Fibroblast of skin of scalp (primary cell): ENCODE results near the gene DNASE2.

Experiments
- DNase-seq: peaks from one replicate; pipeline ENCODE4 v3.0.0-alpha.2; 2013

Gene DNASE2

DNA sequence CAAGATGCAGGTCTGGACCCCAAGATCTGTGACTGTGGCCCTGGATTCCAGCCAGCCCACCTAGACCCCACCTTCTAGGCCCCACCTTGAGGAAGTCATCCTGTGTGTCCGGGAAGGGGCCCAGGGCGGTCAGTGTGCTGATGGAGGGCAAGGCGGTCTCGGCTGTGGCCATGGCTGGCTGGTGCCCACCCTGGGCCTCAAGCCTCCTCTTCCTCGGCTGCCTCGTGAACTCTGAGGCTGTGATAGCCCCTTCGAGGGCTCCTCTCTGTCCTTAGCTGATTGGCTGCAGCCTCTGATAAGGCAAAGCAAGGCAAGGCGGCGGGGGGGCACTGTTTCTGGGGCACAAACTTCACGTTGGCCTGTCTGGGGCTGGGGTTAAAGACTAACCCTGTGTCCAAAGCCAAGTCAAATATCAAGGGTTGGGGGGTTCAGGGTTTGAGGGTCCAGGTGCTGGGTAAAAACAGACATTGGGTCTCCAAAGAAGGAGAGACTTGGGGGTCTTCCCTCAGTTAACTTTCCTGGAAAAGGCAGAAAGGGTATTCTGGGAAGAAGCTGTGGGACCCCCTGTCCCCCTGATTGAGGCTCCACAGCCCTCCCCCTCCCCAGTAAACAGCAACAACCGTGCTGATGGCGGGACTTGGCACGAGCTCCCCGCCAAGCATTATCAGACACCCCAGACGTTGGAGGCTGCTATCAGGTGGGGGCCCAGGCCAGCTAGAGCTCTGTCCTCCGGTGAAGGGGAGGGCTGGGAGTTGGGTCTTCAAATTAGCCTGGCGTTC is 5.9 kb upstream of the DNASE2 start, which contains the start of gene KLF1:
TSS of gene KLF1 (minus strand) at position 233 of the 779 bp plus-strand sequence. CDS start at position 172, 61 bp downstream.
- DNase-seq, result no peak

DNA sequence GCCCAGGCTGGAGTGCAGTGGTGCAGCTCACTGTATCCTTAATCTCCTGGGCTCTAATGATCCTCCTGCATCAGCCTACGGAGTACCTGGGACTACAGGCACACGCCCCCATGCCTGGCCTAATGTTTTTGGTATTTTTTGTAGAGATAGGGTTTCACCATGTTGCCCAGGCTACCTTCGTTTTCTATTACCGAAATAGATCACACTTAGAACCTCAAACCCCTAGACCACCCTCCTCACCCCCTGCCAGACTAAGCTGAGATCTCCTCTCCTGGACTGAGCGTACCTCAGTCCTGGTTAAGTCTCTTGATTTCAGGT is 5.4 kb upstream of the DNASE2 start:
- no peak for DNase-seq

DNA sequence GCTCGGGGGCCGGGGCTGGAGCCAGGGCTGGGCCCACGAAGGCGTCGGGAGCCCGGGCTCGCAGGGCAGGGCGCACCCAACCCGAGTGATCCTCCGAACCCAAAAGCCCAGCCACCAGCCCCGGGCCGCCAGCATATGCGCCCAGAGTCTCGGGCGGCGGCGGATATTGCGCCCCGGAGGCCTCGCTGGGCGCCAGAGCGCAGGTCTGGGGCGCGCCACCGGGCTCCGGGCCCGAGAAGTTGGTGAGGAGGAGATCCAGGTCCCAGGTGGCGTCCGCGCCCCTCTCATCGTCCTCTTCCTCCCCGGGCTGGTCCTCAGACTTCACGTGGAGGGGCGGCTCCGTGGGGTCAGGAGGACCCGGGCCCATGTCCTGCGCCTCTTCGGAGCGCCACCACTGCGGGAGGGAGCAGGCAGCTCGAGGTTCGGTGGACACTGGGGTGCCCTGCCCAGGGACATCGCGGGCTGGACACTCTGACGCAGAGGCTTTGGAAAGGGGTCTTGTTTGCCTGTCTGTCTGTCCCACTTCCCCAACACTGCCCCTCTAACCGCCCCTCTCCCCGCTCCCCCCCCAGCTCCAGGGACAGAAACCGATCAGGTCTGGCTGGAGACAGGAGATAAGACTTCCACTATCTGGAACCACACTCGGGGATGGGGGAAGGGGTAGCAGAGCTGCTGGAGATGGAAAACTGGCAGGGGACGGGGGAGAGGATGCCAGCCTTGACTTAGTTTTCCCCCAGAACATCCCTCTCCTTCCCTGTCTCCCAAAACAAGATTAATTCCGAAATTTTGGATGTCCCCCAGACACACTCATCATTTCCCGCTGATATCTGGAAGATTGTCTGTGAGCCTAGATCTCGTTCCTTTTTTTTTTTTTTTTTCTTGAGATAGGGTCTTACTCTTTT is 4.8 kb upstream of the DNASE2 start:
- no peak for DNase-seq

DNA sequence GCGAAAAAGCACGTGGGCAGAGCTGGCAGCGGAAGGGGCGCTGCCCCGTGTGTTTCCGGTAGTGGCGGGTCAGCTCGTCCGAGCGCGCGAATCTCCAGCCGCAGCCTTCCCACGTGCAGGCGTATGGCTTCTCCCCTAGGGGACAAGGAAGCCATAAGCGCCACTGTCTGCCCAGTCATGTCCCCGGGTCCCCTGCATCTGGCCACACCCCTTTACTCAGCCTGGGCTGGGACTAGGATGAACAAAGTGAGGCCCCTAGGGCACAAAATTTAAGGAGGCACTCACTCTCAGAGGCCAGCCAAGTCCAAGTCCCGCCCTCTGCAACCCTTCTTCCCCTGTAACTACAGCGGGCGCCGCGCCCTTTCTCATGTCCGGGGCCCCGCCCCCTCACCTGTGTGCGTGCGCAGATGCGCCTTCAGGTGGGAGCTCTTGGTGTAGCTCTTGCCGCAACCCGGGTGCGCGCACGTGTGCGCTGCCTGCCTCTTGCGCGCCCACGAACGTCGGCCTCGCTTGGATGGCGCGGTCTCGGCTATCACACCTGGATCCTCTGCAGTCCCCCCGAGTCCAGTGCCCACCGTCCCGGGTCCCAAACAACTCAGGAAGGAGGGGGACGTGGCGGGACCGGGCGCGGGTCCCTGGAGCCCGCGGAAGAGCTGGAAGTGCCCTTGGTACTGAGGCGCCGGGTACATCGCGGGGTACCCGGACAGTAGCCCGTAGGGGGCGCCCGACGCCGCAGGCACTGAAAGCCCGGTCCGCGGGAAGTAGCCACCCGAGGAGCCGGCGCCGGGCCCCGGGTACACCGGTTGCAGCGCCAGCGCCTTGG is 3.9 kb upstream of the DNASE2 start:
- DNase-seq, result peak; percentile 52

DNA sequence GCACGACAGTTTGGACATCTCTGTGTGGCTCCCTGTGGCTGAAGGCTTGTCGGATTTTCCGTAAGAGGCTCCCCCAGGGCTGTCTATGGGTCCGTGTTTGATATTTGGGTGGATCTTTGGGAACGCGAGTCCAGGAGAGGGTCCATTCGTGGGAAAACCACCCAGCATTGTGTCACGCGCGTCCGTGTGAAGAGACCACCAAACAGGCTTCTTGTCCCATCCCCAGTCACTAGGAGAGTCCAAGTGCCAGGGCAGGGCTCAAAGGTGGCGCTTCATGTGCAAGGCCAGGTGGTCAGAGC is 3.3 kb upstream of the DNASE2 start:
- no peak for DNase-seq

DNA sequence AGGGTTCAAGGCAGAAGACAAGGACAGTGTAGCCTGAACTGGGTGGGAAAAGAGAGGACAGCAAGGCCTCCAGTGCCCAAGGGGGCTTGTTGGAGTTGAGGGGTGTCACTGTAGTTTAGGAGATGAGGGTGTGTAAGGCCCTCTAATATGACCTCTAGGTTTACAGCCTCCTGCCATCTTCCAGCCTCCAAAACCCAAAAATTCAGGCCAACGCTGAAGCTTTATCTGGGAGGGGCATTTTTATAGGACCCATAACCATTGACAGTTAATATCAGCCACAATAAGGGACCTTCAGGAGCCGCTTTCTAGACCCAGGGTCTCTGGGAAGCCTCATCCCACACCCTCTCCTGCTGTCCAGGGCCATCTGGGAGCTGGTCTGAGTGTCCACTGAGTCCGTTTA is 3.0 kb upstream of the DNASE2 start:
- no peak for DNase-seq

DNA sequence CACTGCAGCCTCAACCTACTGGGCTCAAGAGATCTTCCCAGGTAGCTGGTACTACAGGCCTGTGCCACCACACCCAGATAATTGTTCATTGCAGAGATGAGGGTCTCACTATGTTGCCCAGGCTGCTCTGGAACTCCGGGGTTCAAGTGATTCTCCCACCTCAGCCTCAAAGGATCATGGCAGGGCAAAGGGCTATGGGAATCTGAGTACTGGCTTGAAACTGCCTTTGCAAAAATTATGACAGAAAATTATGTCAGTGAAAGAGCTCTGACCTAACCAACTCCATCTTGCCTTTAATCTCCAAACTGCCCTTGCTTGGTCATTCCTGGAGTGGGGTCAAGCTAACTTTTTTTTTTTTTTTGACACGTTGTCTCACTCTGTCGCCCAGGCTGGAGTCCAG is 1.3 kb upstream of the DNASE2 start:
- no peak for DNase-seq

DNA sequence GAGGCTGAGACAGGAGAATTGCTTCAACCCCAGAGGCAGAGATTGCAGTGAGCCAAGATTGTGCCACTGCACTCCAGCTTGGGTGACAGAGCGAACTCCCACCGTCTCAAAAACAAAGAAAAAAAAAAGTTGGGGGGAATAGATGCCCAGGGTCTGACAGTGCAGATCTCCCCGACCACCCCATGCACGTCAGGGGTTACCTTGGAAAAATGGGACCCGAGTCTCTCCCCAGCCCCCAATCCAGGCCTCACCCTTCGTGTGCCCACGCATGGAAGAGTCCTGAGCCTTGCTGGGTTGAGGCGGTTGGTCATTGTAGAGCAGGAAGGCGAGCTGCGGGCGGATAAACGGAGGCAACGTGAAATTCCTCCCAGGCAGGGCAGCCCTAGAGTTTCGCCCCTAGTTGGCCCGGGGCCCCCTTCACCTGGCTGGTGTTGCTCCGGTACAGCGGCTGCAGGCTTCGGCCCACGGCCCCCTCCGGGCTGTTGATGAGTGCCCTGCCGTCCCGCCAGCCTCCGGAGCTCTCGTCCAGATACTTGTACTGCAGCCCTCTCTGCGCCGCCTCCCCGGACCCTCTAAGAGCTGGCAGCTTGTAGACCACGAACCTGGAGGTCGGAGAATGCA is 588 bp downstream of the DNASE2 start:
- DNase-seq, result no peak

DNA sequence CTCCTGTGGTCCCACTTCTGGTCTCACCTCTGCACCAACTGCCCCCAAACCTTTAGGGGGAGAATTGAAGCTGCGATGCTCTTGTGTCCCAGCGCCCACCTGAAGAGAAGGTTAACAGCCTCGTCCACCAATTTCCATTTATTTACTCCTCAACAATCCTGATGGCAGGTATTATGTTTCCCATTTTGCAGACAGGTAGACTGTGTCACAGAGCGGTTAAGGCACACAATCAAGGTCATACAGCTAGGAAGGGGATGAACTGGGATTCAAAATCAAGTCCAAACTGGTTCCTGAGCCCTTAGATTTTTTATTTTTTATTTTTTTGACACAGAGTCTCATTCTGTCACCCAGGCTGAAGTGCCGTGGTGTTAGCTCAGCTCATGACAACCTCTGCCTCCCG is 6.2 kb downstream of the DNASE2 start:
- DNase-seq, result no peak

DNA sequence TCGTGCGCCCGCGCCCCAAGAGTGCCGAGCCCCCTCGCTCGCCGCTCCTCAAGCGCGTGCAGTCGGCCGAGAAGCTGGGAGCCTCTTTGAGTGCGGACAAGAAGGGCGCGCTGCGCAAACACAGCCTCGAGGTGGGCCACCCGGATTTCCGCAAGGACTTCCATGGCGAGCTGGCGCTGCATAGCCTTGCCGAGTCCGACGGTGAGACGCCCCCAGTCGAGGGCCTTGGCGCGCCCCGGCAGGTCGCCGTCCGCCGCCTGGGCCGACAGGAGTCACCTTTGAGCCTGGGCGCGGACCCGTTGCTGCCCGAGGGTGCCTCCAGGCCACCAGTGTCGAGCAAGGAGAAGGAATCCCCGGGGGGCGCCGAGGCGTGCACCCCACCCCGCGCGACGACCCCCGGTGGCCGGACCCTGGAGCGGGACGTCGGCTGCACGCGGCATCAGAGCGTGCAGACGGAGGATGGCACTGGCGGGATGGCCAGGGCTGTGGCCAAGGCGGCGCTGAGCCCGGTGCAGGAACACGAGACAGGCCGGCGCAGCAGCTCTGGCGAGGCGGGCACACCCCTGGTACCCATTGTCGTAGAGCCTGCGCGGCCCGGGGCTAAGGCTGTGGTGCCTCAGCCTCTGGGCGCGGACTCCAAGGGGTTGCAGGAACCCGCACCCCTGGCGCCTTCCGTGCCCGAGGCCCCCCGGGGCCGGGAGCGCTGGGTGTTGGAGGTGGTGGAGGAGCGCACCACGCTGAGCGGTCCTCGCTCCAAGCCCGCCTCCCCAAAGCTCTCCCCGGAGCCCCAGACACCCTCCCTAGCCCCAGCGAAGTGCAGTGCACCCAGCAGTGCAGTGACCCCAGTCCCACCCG is 7.1 kb downstream of the DNASE2 start:
- no peak for DNase-seq

DNA sequence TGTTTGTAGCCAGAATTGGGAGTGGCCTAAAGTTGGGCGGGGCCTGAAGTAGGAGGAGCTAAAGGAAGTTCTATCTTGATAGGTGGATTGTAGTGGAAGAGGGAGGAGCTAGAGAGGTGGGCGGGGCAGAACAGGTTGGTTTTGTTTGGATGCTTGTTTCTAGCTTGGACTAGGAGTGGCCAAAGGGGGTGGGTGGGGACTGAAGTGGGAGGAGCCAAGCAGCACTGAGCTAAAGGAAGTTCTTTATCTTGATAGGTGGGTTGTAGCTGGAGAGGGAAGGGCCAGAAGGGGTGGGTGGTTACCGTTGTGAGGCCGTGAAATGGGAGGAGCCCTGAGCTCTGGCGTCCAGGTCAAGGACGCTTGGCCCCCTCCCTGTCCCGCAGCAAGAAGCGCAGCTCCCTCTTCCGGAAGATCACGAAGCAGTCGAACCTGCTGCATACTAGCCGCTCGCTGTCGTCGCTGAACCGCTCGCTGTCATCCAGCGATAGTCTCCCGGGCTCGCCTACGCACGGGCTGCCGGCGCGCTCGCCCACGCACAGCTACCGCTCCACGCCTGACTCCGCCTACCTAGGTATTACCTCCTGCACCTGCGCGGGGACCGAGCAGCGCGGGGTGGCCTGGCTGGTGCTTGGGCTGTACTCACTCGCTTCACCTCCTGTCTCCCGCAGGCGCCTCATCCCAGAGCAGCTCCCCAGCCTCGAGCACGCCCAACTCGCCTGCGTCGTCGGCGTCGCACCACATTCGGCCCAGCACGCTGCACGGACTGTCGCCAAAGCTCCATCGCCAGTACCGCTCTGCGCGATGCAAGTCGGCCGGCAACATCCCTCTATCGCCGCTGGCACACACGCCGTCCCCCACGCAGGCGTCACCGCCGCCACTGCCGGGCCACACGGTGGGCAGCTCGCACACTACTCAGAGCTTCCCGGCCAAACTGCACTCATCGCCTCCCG is 8.0 kb downstream of the DNASE2 start:
- peak; percentile 52 for DNase-seq

DNA sequence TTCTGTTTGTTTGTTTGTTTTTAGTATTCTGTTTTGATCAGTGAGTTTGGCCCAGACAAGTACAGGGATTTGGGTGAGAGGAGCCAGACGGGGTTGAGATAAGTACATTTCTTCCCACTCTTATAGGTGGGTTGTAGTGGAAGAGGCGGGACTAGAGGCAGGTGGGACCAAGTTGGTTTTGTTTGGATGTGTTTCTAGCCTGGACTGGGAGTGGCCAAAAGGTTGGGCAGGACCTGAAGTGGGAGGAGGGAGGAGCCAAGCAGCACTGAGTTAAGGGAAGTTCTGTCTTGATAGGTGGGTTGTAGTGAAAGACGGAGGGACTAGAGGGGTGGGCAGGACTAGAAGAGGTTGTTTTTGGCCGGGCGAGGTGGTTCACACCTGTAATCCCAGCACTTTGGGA is 9.0 kb downstream of the DNASE2 start:
- no peak for DNase-seq

DNA sequence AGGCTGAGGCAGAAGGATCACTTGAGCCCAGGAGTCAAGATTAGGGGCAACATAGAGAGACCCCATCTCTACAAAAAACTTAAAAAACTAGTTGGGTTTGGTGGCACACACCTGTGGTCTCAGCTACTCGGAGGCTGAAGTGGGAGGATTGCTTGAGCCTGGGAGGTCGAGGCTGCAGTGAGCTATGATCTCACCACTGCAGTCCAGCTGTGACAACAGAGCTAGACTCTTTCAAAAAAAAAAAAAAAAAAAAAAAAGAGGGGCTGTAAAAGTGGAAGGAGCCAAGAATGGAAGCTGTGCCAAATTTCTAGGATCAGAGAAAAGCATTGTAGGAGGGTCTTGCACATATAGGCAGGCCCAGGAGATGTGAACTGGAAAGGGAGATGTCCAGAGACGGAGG is 9.6 kb downstream of the DNASE2 start:
- DNase-seq, result no peak

DNA sequence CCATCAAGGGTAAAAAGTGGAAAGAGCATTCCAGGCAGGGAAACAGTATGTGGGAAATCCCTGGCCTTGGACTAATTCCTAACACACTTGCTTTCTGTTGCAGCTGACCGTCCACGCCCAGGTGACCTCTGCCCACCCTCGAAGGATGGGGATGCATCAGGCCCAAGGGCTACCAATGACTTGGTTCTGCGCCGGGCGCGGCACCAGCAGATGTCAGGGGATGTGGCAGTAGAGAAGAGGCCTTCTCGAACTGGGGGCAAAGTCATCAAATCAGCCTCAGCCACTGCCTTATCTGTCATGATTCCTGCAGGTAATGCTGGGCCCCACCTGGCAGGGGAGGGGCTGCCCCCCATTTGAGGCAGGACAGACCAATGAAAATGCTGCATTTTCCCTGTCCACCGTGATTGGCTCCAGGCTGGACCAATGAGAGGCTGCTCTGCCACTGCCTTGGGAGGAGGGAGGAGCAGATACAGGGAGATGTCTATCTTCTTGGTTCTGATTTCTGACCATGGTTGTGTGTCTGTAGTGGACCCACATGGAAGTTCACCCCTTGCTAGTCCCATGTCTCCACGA is 12.6 kb downstream of the DNASE2 start:
- DNase-seq, result no peak

DNA sequence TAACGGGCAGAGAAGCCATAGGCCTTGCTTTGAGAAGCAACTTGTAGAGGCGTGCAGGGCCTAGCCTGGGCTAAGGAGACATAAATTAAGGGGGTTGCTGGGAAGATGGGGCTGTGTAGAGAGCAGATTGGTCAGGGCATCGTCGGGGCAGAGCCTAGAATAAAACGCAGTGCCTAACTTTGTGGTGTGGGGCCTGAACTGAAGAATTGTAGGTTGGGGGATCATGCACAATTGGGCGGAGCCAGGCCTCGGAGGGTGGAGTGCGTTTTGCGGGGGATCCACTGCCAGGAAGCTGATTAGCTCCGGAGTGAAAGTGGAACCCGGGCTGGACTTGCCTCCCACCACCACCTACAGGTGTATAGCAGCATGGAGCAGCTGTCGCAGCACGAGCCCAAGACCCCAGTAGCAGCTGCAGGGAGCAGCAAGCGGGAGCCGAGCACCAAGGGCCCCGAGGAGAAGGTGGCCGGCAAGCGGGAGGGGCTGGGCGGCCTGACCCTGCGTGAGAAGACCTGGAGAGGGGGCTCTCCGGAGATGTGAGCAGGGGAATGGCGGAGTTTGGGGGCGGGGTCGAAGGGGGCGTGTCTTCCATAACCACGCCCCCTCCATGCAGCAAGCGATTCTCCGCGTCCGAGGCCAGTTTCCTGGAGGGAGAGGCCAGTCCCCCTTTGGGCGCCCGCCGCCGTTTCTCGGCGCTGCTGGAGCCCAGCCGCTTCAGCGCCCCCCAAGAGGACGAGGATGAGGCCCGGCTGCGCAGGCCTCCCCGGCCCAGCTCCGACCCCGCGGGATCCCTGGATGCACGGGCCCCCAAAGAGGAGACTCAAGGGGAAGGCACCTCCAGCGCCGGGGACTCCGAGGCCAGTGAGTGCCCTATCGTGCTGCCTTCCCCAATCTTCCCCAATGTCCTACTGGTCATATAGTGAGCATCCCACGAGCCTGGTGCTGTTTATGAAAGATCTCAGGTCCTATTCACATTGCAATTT is 13.8 kb downstream of the DNASE2 start:
- DNase-seq, result peak; percentile 56

DNA sequence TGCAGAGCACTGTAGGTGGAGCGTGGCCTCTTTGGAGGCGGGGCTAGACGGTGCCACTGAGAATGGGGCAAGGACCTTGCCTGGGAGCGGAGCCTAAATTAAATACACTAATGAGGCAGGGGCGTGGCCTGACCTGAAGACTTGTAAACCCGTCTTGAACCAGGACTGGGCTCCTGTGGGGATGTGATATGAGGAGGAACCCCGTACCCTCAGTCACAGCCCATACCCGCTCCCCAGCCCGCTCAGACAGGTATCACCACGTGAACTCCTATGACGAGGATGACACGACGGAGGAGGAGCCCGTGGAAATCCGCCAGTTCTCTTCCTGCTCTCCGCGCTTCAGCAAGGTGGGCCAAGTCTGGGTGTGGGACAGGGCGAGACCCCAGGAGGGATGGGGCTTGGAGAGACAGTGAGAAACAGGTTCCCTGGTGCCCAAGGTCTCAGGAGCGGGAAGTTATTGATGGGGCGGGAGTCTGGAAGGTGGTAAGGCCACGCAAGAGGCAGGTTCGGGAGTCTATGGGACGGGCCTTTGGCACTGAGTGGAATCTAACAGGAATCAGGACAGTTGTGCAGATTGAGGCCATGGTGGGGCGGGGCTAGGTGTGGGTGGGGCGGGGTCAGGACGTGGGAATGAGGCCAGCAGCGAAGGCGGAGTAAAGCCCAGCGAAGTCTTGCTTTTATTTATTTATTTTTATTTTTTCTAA is 14.7 kb downstream of the DNASE2 start:
- no peak for DNase-seq

DNA sequence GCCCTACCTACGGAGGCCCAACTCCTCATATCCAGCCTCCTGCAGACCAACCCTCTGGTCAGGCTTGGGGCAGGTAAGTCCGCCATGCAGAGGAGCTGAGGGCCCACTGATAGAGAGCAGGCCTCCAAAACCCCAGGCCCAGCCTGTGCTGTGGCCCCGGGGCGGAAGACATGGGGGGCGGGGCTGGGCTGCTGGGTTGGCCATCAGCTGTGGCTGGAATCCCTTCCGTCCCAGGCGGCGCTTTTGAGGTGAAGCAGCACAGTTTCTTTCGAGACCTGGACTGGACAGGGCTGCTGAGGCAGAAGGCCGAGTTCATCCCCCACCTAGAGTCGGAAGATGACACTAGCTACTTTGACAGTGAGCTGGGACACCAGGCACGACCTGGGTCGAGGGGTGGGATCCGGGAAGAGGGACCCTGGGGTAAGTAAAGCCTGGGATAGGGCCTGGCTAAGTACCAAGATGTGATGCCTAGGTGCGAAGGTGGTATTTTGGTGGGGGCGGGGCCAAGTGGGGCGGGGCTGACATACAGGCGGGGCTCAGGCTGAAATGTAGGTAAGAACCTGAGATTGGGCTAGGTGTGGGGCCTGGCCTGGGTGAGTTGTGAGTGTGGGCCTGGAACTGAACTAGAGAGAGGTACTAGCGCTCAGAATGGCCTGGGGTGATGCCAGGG is 15.4 kb downstream of the DNASE2 start:
- no peak for DNase-seq
